Subcutaneous abdominal adipose tissue (tissue), 5 donors: ENCODE data around the gene SHKBP1.

Source experiments
- H3K27ac ChIP-seq: one replicate; pipeline ENCODE4 v1.7.0; 2013; ENCODE audit warnings: low read depth, mild to moderate bottlenecking, inconsistent platforms, low read length, moderate library complexity
- H3K27me3 ChIP-seq, 5 donors: one replicate each; pipeline ENCODE4 v1.7.0; 2013; ENCODE audit warnings: low read length in 5 of 5, inconsistent platforms in 1 of 5; ENCODE audit not compliant: control insufficient read depth in 5 of 5, insufficient read depth in 4 of 5
- H3K36me3 ChIP-seq, 5 donors: one replicate each; pipeline ENCODE4 v1.7.0; 2013; ENCODE audit warnings: low read length in 5 of 5; ENCODE audit not compliant: control insufficient read depth in 5 of 5, insufficient read depth in 5 of 5
- H3K4me1 ChIP-seq, 5 donors: one replicate each; pipeline ENCODE4 v1.7.0; 2013; ENCODE audit warnings: low read length in 5 of 5, mild to moderate bottlenecking in 3 of 5, moderate library complexity in 1 of 5; ENCODE audit not compliant: control insufficient read depth in 5 of 5, insufficient read depth in 5 of 5
- H3K4me3 ChIP-seq, 5 donors: one replicate each; pipeline ENCODE4 v1.7.0; 2013; ENCODE audit warnings: low read length in 5 of 5, low read depth in 1 of 5
- H3K9ac ChIP-seq, 5 donors: one replicate each; pipeline ENCODE4 v1.7.0; 2013; ENCODE audit warnings: low read length in 5 of 5, mild to moderate bottlenecking in 4 of 5, moderate library complexity in 3 of 5
- H3K9me3 ChIP-seq, 5 donors: one replicate each; pipeline ENCODE4 v1.7.0; 2013; ENCODE audit warnings: low read length in 5 of 5; ENCODE audit not compliant: control insufficient read depth in 5 of 5
- donor health status: healthy.
- donor health status: healthy.
- donor health status: healthy.
- donor health status: healthy.
- donor health status: healthy.

SHKBP1 gene

GRCh38 chr19:40630571-40631160 lies 54.0 kb downstream of the SHKBP1 start:
- Histone ChIP-seq H3K27me3 (no peaks in the 10 kb centered on the region), H3K9me3 (no peaks in the 10 kb centered on the region), H3K4me3 (no peak overlapping the region), H3K27ac (no peak overlapping the region), H3K4me1 (peaks cover 0 to 5% (median 4%) of the 10 kb centered on the region in 5 donors), H3K36me3 (peaks cover 3 to 29% (median 23%) of the 10 kb centered on the region in 5 donors), H3K9ac (no peak overlapping the region)

DNA sequence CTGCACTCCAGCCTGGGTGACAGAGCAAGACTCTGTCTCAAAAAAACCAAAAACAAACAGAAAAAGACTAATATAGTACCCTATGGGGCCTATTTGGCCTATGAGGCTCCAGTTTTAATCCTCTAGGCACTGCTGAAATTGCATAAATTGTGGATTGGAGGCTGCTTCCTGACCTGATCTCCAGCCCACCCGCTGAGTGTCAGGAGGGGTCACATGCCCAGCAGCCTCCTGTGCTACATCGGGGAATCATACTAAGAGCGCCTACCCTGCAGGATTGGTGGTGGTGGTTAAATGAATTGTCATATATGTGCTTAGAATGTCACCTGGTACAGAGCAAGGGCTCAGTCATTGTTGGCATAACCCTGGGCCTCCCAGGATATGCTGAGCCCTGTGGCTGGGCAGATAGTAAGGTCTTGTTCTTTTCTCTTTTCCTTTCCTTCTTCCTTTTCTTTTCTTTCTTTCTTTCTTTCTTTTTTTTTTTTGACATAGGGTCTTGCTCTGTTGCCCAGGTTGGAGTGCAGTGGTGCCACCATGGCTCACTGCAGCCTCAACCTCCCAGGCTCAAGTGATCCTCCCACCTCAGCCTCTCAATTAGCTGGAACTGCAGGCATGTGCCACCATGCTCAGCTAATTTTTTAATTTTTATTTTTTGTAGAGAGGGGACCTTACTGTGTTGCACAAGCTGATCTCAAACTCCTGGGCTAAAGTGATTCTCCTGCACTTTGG lies 55.8 kb downstream of the SHKBP1 start:
- H3K9ac ChIP-seq = no peak overlapping the region
- peaks cover 3 to 12% (median 11%) of the 10 kb centered on the region in 5 donors for H3K36me3 ChIP-seq
- no peaks in the 10 kb centered on the region for H3K9me3 ChIP-seq
- no peak overlapping the region for H3K4me3 ChIP-seq
- H3K27ac ChIP-seq = no peak overlapping the region
- no peaks in the 10 kb centered on the region for H3K27me3 ChIP-seq
- H3K4me1 ChIP-seq = peaks cover 0 to 5% (median 4%) of the 10 kb centered on the region in 5 donors

- H3K9me3 ChIP-seq = no peaks in the 10 kb centered on the region
- H3K4me3 ChIP-seq = no peak overlapping the region
- H3K36me3 ChIP-seq = peaks cover 3 to 10% (median 9%) of the 10 kb centered on the region in 5 donors
- H3K4me1 ChIP-seq = peaks cover 0 to 5% (median 4%) of the 10 kb centered on the region in 5 donors
- H3K27ac ChIP-seq = no peak overlapping the region
- H3K9ac ChIP-seq = no peak overlapping the region
- no peaks in the 10 kb centered on the region for H3K27me3 ChIP-seq
These were observed 56.5 kb downstream of the SHKBP1 start for GRCh38 chr19:40633207-40633606.

DNA sequence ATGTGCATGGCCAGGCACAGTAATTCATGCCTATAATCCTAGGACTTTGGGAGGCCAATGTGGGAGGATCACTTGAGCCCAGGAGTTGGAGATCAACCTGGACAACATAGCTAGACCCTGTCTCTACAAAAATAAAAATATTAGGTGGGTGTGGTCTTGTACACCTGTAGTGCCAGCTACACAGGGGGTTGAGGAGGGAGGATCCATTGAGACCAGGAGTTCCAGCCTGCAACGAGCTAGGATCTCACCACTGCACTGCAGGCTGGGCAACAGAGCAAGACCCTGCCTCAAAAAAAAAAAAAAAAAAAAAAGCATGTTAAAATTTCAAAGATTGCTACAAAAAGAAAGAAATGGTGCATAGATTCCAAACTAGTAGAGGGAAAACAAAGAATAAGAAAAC lies 61.7 kb downstream of the SHKBP1 start:
- no peaks in the 10 kb centered on the region for H3K9me3 ChIP-seq
- H3K27ac ChIP-seq = no peak overlapping the region
- H3K27me3 ChIP-seq = no peaks in the 10 kb centered on the region
- peaks cover 1 to 18% (median 12%) of the 10 kb centered on the region in 5 donors for H3K4me1 ChIP-seq
- H3K36me3 ChIP-seq = no peaks in the 10 kb centered on the region
- H3K4me3 ChIP-seq = no peak overlapping the region
- H3K9ac ChIP-seq = no peak overlapping the region

GRCh38 chr19:40639638-40639982 lies 62.9 kb downstream of the SHKBP1 start:
- no peak overlapping the region for H3K4me3 ChIP-seq
- H3K27ac ChIP-seq = no peak overlapping the region
- H3K9me3 ChIP-seq = no peaks in the 10 kb centered on the region
- H3K27me3 ChIP-seq = no peaks in the 10 kb centered on the region
- H3K4me1 ChIP-seq = peaks cover 0 to 12% (median 7%) of the 10 kb centered on the region in 5 donors
- no peaks in the 10 kb centered on the region for H3K36me3 ChIP-seq
- H3K9ac ChIP-seq = no peak overlapping the region

GRCh38 chr19:40640744-40641143 lies 64.1 kb downstream of the SHKBP1 start:
- no peaks in the 10 kb centered on the region for H3K9me3 ChIP-seq
- H3K9ac ChIP-seq = no peak overlapping the region
- no peaks in the 10 kb centered on the region for H3K36me3 ChIP-seq
- no peaks in the 10 kb centered on the region for H3K27me3 ChIP-seq
- no peak overlapping the region for H3K4me3 ChIP-seq
- peaks cover 1 to 14% (median 12%) of the 10 kb centered on the region in 5 donors for H3K4me1 ChIP-seq
- H3K27ac ChIP-seq = no peak overlapping the region
